ENCODE measurements around the gene DPP6.

GRCh38 chr7:154167807-154168206, 115.6 kb downstream of the DPP6 start:
- TF ChIP-seq POLR2A (IDR thresholded peaks at IDR 0.05), result no peak
- no peak for TF ChIP-seq CTCF (IDR thresholded peaks at IDR 0.05)

All from Peyer's patch (tissue), 4 donors.